ENCODE data around the gene VPS4A. TPM values are rescaled to one million over a fixed set of nuclear protein-coding genes. Genes with fewer than 3 reads are reported as not detected.

Gene VPS4A
- total RNA-seq, 1 donor from 2014 or later = 38.1 TPM

GRCh38 chr16:69301187-69301586 lies 10.0 kb upstream of the VPS4A start:
- no peaks in the 10 kb centered on the region for H3K27me3 ChIP-seq (ENCODE audit: control insufficient read depth, insufficient read depth, low read length)
- no peak for DNase-seq (ENCODE audit: low read depth)
- H3K4me3 ChIP-seq (ENCODE audit: low read depth, low read length) = no peak overlapping the region
- TF ChIP-seq, protein P1, sequence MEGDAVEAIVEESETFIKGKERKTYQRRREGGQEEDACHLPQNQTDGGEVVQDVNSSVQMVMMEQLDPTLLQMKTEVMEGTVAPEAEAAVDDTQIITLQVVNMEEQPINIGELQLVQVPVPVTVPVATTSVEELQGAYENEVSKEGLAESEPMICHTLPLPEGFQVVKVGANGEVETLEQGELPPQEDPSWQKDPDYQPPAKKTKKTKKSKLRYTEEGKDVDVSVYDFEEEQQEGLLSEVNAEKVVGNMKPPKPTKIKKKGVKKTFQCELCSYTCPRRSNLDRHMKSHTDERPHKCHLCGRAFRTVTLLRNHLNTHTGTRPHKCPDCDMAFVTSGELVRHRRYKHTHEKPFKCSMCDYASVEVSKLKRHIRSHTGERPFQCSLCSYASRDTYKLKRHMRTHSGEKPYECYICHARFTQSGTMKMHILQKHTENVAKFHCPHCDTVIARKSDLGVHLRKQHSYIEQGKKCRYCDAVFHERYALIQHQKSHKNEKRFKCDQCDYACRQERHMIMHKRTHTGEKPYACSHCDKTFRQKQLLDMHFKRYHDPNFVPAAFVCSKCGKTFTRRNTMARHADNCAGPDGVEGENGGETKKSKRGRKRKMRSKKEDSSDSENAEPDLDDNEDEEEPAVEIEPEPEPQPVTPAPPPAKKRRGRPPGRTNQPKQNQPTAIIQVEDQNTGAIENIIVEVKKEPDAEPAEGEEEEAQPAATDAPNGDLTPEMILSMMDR (IDR thresholded peaks at IDR 0.05; ENCODE audit: insufficient read depth, low read length, poor library complexity, severe bottlenecking) = no peak
- H3K36me3 ChIP-seq (ENCODE audit: control insufficient read depth, insufficient read depth, low read length) = no peaks in the 10 kb centered on the region

DNA sequence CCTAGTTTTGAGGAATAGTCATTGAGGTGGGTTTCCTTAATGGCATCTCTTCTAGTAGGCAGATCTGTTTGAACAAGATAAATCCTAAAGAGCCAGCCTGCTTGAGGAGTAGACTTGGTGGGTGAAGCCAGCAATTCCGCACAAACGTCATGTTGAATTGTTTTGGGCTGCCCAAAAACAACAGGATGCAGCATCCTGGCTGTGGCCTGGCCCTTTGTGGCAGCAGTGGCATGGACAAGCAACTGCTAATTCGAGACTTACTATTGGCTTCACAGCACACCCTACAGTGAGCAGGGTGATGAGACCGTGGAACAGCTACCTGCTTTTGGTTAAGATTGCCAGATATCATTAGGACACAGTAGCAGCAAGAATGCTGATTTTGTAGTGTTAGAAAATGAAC lies 9.3 kb upstream of the VPS4A start:
- DNase-seq (ENCODE audit: low read depth) = no peak
- no peaks in the 10 kb centered on the region for H3K27me3 ChIP-seq (ENCODE audit: control insufficient read depth, insufficient read depth, low read length)

GRCh38 chr16:69302301-69302700 lies 8.8 kb upstream of the VPS4A start:
- Histone ChIP-seq H3K36me3 (ENCODE audit: control insufficient read depth, insufficient read depth, low read length) (no peaks in the 10 kb centered on the region), H3K27me3 (ENCODE audit: control insufficient read depth, insufficient read depth, low read length) (no peaks in the 10 kb centered on the region), H3K4me3 (ENCODE audit: low read depth, low read length) (no peak overlapping the region)
- TF ChIP-seq, protein P1 (IDR thresholded peaks at IDR 0.05; ENCODE audit: insufficient read depth, low read length, poor library complexity, severe bottlenecking) = no peak
- no peak for DNase-seq (ENCODE audit: low read depth)

More for the DNA sequence above, 9.3 kb upstream of the VPS4A start:
- Histone ChIP-seq H3K4me3 (ENCODE audit: low read depth, low read length) (no peak overlapping the region), H3K36me3 (ENCODE audit: control insufficient read depth, insufficient read depth, low read length) (no peaks in the 10 kb centered on the region)
- TF ChIP-seq, protein P1 (IDR thresholded peaks at IDR 0.05; ENCODE audit: insufficient read depth, low read length, poor library complexity, severe bottlenecking) = no peak

GRCh38 chr16:69306031-69306430 lies 5.1 kb upstream of the VPS4A start:
- Histone ChIP-seq H3K36me3 (ENCODE audit: control insufficient read depth, insufficient read depth, low read length) (no peaks in the 10 kb centered on the region), H3K4me3 (ENCODE audit: low read depth, low read length) (no peak overlapping the region), H3K27me3 (ENCODE audit: control insufficient read depth, insufficient read depth, low read length) (no peaks in the 10 kb centered on the region)
- TF ChIP-seq, protein P1 (IDR thresholded peaks at IDR 0.05; ENCODE audit: insufficient read depth, low read length, poor library complexity, severe bottlenecking) = no peak
- DNase-seq (ENCODE audit: low read depth) = no peak

DNA sequence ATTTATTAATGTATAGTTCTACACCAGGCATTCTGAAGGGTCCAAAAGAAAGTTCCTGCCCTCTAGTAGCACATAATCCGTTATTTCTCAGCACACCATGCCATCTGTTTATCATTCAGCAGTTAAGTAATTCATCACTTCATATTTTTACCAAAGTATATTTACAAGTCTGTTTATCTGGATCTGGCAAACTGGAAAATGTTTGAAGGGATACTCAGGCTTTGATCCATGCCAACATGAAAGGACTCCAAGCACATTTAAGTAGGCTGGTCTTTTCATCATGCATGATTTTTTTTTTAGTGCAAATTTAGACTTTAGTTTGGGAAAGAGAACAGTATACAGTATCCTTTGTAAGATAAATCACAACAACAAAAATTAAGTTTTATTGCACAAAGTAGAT lies 4.1 kb upstream of the VPS4A start:
- TF ChIP-seq, protein P1 (IDR thresholded peaks at IDR 0.05; ENCODE audit: insufficient read depth, low read length, poor library complexity, severe bottlenecking) = no peak
- H3K4me3 ChIP-seq (ENCODE audit: low read depth, low read length) = no peak overlapping the region
- no peaks in the 10 kb centered on the region for H3K27me3 ChIP-seq (ENCODE audit: control insufficient read depth, insufficient read depth, low read length)
- DNase-seq (ENCODE audit: low read depth) = no peak
- H3K36me3 ChIP-seq (ENCODE audit: control insufficient read depth, insufficient read depth, low read length) = no peaks in the 10 kb centered on the region

DNA sequence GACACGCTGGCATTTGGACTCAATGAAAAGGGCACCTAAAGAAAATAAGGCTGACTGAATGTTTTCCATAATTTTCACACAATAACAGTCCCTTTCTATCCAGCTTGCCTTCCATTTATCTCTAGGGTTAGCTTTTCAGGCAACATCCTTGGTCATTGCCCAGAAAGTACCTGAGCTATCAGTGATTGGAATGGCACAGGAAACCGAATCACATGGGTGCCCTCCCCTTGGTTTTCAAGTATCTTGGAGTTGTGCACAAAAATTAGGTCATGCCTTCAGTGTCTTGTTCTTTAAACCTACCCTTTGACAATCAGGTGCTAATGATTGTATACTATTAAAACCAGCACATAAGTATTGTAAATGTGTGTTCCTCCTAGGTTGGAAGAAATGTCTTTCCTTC lies 3.3 kb upstream of the VPS4A start:
- Histone ChIP-seq H3K4me3 (ENCODE audit: low read depth, low read length) (no peak overlapping the region), H3K36me3 (ENCODE audit: control insufficient read depth, insufficient read depth, low read length) (no peaks in the 10 kb centered on the region), H3K27me3 (ENCODE audit: control insufficient read depth, insufficient read depth, low read length) (no peaks in the 10 kb centered on the region)
- DNase-seq (ENCODE audit: low read depth) = no peak
- TF ChIP-seq, protein P1 (IDR thresholded peaks at IDR 0.05; ENCODE audit: insufficient read depth, low read length, poor library complexity, severe bottlenecking) = no peak

Measured in kidney epithelial cell (primary cell).